Thyroid gland (tissue), 4 donors: Measurements from ENCODE around the gene EYA4.

Experiments used
- POLR2A ChIP-seq, 2 donors: fragments of 450-650 bp; IDR thresholded peaks; one replicate each; pipeline ENCODE4 v1.6.1; 2017; ENCODE audit warnings: antibody characterized with exemption in 2 of 2, mild to moderate bottlenecking in 2 of 2, moderate library complexity in 1 of 2
- TF ChIP-seq, protein P1 (sequence below), 6 experiments: fragments of 200-600 bp in 3 of 6; fragments of 450-650 bp in 3 of 6; sonication (generic) in 3 of 6; IDR thresholded peaks; one replicate each; pipeline ENCODE4 v1.5.1; 2016 to 2019; ENCODE audit warnings: antibody characterized with exemption in 6 of 6, mild to moderate bottlenecking in 2 of 6, inconsistent platforms in 1 of 6, moderate library complexity in 1 of 6

DNA sequence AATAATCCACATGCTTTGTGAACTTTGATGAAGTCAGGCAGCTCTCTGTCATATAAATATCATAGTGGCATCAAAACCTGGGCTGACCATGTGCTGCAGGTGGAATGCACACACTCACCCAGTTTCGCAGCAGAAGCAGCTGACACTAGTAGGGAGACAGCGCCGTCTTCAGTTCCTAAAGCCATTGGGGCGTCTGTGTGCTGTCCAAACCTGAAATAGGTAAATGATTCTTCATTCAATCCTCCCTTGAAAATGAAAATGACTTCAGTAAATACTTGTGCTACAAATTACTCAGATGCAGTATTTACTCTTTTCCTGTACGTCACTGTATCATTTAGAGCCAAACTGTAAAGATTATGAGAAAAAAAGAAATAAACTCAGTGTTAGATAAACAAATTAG is 127.5 kb downstream of the EYA4 start:
- TF ChIP-seq, protein P1, sequence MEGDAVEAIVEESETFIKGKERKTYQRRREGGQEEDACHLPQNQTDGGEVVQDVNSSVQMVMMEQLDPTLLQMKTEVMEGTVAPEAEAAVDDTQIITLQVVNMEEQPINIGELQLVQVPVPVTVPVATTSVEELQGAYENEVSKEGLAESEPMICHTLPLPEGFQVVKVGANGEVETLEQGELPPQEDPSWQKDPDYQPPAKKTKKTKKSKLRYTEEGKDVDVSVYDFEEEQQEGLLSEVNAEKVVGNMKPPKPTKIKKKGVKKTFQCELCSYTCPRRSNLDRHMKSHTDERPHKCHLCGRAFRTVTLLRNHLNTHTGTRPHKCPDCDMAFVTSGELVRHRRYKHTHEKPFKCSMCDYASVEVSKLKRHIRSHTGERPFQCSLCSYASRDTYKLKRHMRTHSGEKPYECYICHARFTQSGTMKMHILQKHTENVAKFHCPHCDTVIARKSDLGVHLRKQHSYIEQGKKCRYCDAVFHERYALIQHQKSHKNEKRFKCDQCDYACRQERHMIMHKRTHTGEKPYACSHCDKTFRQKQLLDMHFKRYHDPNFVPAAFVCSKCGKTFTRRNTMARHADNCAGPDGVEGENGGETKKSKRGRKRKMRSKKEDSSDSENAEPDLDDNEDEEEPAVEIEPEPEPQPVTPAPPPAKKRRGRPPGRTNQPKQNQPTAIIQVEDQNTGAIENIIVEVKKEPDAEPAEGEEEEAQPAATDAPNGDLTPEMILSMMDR (IDR thresholded peaks at IDR 0.05), result no peak
- TF ChIP-seq POLR2A (IDR thresholded peaks at IDR 0.05), result no peak
